IPS-18a (cell line): Measurements from ENCODE around the gene TNNI2.

Source experiments
- H3K27ac ChIP-seq: one replicate; pipeline ENCODE4 v1.5.1; 2013; ENCODE audit warnings: low read length
- H3K27me3 ChIP-seq: one replicate; pipeline ENCODE4 v1.6.1; 2013; ENCODE audit warnings: mild to moderate bottlenecking, low read length; ENCODE audit not compliant: control insufficient read depth, insufficient read depth
- H3K36me3 ChIP-seq: one replicate; pipeline ENCODE4 v1.6.1; 2013; ENCODE audit warnings: low read depth, low read length; ENCODE audit not compliant: control insufficient read depth
- H3K4me1 ChIP-seq: one replicate; pipeline ENCODE4 v1.6.1; 2013; ENCODE audit warnings: low read depth, low read length; ENCODE audit not compliant: control insufficient read depth
- H3K4me3 ChIP-seq: one replicate; pipeline ENCODE4 v1.5.1; 2013; ENCODE audit warnings: low read length
- H3K9ac ChIP-seq: one replicate; pipeline ENCODE4 v1.6.1; 2013; ENCODE audit warnings: mild to moderate bottlenecking, low read length, moderate library complexity
- H3K9me3 ChIP-seq: one replicate; pipeline ENCODE4 v1.6.1; 2013; ENCODE audit warnings: low read depth, low read length; ENCODE audit not compliant: control insufficient read depth

TNNI2 gene

GRCh38 chr11:1844221-1845094, 5.7 kb downstream of the TNNI2 start:
- no peak overlapping the region for H3K9ac ChIP-seq
- H3K4me3 ChIP-seq = no peak overlapping the region
- H3K9me3 ChIP-seq = no peaks in the 10 kb centered on the region
- H3K27ac ChIP-seq = no peak overlapping the region
- no peaks in the 10 kb centered on the region for H3K4me1 ChIP-seq
- H3K27me3 ChIP-seq = peaks cover 5% of the 10 kb centered on the region
- no peaks in the 10 kb centered on the region for H3K36me3 ChIP-seq

GRCh38 chr11:1845095-1845429, 6.3 kb downstream of the TNNI2 start:
- Histone ChIP-seq H3K27ac (no peak overlapping the region), H3K4me3 (no peak overlapping the region), H3K9me3 (no peaks in the 10 kb centered on the region), H3K27me3 (peaks cover 5% of the 10 kb centered on the region), H3K36me3 (no peaks in the 10 kb centered on the region), H3K4me1 (no peaks in the 10 kb centered on the region), H3K9ac (no peak overlapping the region)

- Histone ChIP-seq H3K4me3 (no peak overlapping the region), H3K4me1 (no peaks in the 10 kb centered on the region), H3K36me3 (no peaks in the 10 kb centered on the region), H3K27me3 (peaks cover 5% of the 10 kb centered on the region), H3K9ac (no peak overlapping the region), H3K9me3 (no peaks in the 10 kb centered on the region), H3K27ac (no peak overlapping the region)
These were observed 7.0 kb downstream of the TNNI2 start for GRCh38 chr11:1845561-1846452.

- no peaks in the 10 kb centered on the region for H3K4me1 ChIP-seq
- H3K4me3 ChIP-seq = no peak overlapping the region
These were observed 7.7 kb downstream of the TNNI2 start for GRCh38 chr11:1846453-1846932.

DNA sequence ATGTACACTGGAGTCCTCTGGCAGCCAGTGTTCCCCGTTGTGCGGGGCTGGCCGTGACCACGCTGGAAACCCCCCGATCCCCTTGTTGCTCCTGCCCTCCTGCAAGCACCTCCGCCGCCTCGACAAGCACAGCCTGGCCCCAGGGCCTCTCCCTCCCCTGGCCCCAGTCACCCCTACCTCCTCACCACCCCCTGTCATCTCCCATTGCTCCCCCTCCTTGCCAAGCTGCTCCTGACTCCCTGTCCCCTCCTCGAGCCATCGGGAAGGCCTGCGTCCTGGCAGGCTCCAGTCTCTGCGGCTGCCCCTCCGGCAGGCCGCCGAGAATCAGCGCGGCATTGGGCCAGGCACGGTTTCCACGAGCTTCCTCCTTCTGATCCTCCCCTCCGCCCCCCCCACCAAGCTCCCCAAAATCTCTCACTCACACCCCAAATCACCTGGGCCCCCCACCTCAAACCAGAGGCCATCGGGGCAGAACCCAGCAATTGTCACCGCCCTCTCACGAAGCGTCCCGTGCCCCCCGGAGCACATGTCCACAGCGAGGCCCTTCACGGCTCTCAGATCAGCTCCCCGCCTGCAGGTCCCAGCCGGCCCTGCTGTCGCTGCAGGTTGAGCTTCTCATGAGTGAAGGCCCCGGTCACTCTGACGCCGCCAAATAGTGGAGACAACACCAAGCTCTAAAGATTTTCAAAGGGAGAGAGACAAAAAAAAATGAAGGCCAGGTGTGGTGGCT, 8.4 kb downstream of the TNNI2 start:
- Histone ChIP-seq H3K36me3 (no peaks in the 10 kb centered on the region), H3K4me1 (no peaks in the 10 kb centered on the region), H3K4me3 (no peak overlapping the region), H3K27me3 (peaks cover 5% of the 10 kb centered on the region), H3K9ac (no peak overlapping the region), H3K9me3 (no peaks in the 10 kb centered on the region), H3K27ac (no peak overlapping the region)

More at GRCh38 chr11:1846453-1846932, 7.7 kb downstream of the TNNI2 start:
- H3K27me3 ChIP-seq = peaks cover 5% of the 10 kb centered on the region
- H3K36me3 ChIP-seq = no peaks in the 10 kb centered on the region
- H3K27ac ChIP-seq = no peak overlapping the region
- no peaks in the 10 kb centered on the region for H3K9me3 ChIP-seq
- H3K9ac ChIP-seq = no peak overlapping the region

DNA sequence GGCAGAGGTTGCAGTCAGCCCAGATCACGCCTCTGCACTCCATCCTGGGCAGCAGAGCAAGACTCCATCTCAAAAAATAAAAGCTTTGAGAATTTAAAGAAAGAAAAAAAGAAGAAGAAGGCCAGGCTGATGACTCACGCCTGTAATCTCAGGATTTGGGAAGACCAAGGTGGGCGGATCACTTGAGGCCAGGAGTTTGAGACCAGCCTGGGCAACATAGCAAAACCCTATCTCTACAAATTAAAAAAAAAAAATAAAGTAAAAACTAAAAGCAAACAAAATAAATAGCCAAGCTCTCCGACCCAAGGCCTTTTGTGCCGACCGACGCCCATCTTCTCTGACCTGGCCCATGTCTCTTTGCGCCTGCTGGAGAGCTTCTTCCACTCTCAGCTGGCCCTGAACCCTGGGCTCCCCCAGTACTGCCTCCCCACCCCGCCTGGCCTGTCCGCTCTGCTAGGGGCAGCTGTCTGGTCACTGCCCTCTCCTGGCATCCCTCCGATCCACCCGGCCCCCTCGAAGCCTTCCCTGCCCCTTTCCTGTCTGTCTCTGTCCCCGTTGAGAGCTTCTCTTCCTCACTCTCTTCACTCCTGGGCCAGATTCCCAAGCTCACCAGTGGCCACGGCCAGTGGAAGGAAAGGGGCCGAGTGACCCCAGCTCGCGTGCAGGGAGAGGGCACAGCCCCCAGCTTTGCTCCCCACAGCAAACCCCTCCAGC, 9.3 kb downstream of the TNNI2 start:
- Histone ChIP-seq H3K4me3 (no peak overlapping the region), H3K9ac (no peak overlapping the region), H3K9me3 (no peaks in the 10 kb centered on the region), H3K27ac (no peak overlapping the region), H3K4me1 (no peaks in the 10 kb centered on the region), H3K36me3 (no peaks in the 10 kb centered on the region), H3K27me3 (peaks cover 5% of the 10 kb centered on the region)

GRCh38 chr11:1848640-1849430, 10.1 kb downstream of the TNNI2 start:
- H3K27ac ChIP-seq = no peak overlapping the region
- no peaks in the 10 kb centered on the region for H3K9me3 ChIP-seq
- peaks cover 5% of the 10 kb centered on the region for H3K27me3 ChIP-seq
- no peaks in the 10 kb centered on the region for H3K4me1 ChIP-seq
- H3K4me3 ChIP-seq = no peak overlapping the region
- no peaks in the 10 kb centered on the region for H3K36me3 ChIP-seq
- H3K9ac ChIP-seq = no peak overlapping the region

DNA sequence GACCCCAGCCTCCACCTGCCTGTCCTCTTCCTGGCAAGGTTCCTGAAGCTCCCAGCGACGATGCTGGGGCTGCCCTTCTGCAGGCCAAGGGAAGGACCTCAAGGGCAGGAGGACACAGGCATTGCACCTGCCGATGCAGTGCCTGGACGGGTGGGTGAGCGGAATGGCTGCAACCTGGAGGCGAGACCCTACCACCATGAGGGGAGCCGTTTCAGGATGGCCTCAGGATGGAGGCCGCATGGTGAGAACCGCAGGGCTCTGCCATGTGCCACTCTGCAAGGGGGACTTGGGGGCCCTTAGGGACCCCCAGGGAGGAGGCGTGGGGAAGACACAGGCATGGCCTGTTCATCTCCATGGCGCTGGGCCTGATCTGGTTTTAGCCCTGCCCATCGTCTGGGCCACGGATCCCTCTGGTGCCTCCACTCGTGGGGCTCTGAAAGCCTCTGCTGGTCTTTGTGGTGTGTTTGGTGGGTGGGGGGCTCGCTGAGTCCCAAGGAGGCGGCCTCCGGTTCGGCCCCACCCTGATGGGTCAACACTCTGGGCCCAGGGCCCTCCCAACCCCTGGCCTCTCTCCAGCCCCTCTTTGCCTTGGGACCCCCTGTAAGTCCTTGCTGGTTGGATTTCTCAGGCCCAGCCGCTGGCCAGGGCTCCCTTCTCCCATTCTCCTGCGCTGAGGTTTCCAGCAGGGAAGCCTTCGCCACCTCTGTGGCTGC, 12.8 kb downstream of the TNNI2 start:
- Histone ChIP-seq H3K36me3 (no peaks in the 10 kb centered on the region), H3K9ac (no peak overlapping the region), H3K9me3 (no peaks in the 10 kb centered on the region), H3K4me1 (no peaks in the 10 kb centered on the region), H3K27ac (no peak overlapping the region), H3K27me3 (no peaks in the 10 kb centered on the region), H3K4me3 (no peak overlapping the region)

- H3K4me3 ChIP-seq = no peak overlapping the region
These were observed 13.6 kb downstream of the TNNI2 start for GRCh38 chr11:1852271-1852876.

GRCh38 chr11:1852877-1853276, 14.1 kb downstream of the TNNI2 start, which contains the start of gene LSP1:
Gene LSP1 (plus strand): TSS chr11:1853084. CDS start chr11:1853145, 61 bp downstream.
- H3K27me3 ChIP-seq = no peaks in the 10 kb centered on the region
- no peak within 1 kb of the TSS for H3K4me3 ChIP-seq
- H3K9me3 ChIP-seq = no peaks in the 10 kb centered on the region
- no peak within 1 kb of the TSS for H3K9ac ChIP-seq
- H3K4me1 ChIP-seq = no peaks in the 10 kb centered on the region
- no peaks in the 10 kb centered on the region for H3K36me3 ChIP-seq
- no peak within 1 kb of the TSS for H3K27ac ChIP-seq

More at GRCh38 chr11:1852271-1852876, 13.6 kb downstream of the TNNI2 start:
- no peak overlapping the region for H3K9ac ChIP-seq
- H3K4me1 ChIP-seq = no peaks in the 10 kb centered on the region
- no peaks in the 10 kb centered on the region for H3K36me3 ChIP-seq
- no peaks in the 10 kb centered on the region for H3K27me3 ChIP-seq
- no peak overlapping the region for H3K27ac ChIP-seq
- H3K9me3 ChIP-seq = no peaks in the 10 kb centered on the region
